ENCODE measurements around the gene CLCN6. TPM values are rescaled to one million over a fixed set of nuclear protein-coding genes. Genes with fewer than 3 reads are reported as not detected.

The CLCN6 gene
- polyA plus RNA-seq, 1 experiment = 9.0 TPM

GRCh38 chr1:11831945-11832725 is 26.1 kb downstream of the CLCN6 start:
- H3K27me3 ChIP-seq (ENCODE audit: control insufficient read depth, insufficient read depth, low read length) = no peaks in the 10 kb centered on the region
- DNase-seq (ENCODE audit: low read depth, low spot score) = no peak
- H3K27ac ChIP-seq (ENCODE audit: low read depth, low read length) = no peak overlapping the region
- no peaks in the 10 kb centered on the region for H3K9me3 ChIP-seq (ENCODE audit: control insufficient read depth, insufficient read depth, low read length)
- ChIA-PET POLR2A (interaction anchor here (1.5 kb wide), 1 partner anchor 76 kb away, joined by 5 read pairs; no protein-coding TSS in a partner anchor), CTCF (interaction anchor here (1.2 kb wide), 1 partner anchor 47 kb away, joined by 4 read pairs; no protein-coding TSS in a partner anchor)
- no peak overlapping the region for H3K4me3 ChIP-seq (ENCODE audit: low read depth, low read length)
- TF ChIP-seq CTCF (IDR thresholded peaks at IDR 0.05; ENCODE audit: low read depth, low read length) = no peak

GRCh38 chr1:11833497-11833896 is 27.5 kb downstream of the CLCN6 start:
- Histone ChIP-seq H3K9me3 (ENCODE audit: control insufficient read depth, insufficient read depth, low read length) (no peaks in the 10 kb centered on the region; the same call in 1 of the 2 replicates), H3K27me3 (ENCODE audit: control insufficient read depth, insufficient read depth, low read length) (no peaks in the 10 kb centered on the region), H3K4me3 (ENCODE audit: low read depth, low read length) (no peak overlapping the region), H3K27ac (ENCODE audit: low read depth, low read length) (no peak overlapping the region)
- TF ChIP-seq CTCF (IDR thresholded peaks at IDR 0.05; ENCODE audit: low read depth, low read length) = no peak
- no peak for DNase-seq (ENCODE audit: low read depth, low spot score)
- ChIA-PET POLR2A (no interaction called here), CTCF (interaction anchor here (1.0 kb wide), 1 partner anchor 61 kb away, joined by 3 read pairs; no protein-coding TSS in a partner anchor)

GRCh38 chr1:11833900-11834299 is 27.9 kb downstream of the CLCN6 start:
- no peaks in the 10 kb centered on the region; the same call in 1 of the 2 replicates for H3K9me3 ChIP-seq (ENCODE audit: control insufficient read depth, insufficient read depth, low read length)
- no peak overlapping the region for H3K27ac ChIP-seq (ENCODE audit: low read depth, low read length)
- no peaks in the 10 kb centered on the region for H3K27me3 ChIP-seq (ENCODE audit: control insufficient read depth, insufficient read depth, low read length)
- CTCF ChIA-PET = interaction anchor here (1.0 kb wide), 1 partner anchor 60 kb away, joined by 3 read pairs; no protein-coding TSS in a partner anchor
- no peak for TF ChIP-seq CTCF (IDR thresholded peaks at IDR 0.05; ENCODE audit: low read depth, low read length)
- no peak for DNase-seq (ENCODE audit: low read depth, low spot score)
- H3K4me3 ChIP-seq (ENCODE audit: low read depth, low read length) = no peak overlapping the region
- POLR2A ChIA-PET = no interaction called here

GRCh38 chr1:11835441-11836225 is 29.6 kb downstream of the CLCN6 start:
- POLR2A ChIA-PET = interaction anchor here (1.4 kb wide), 1 partner anchor 72 kb away, joined by 3 read pairs; no protein-coding TSS in a partner anchor
- CTCF ChIA-PET = interaction anchor here (1.1 to 1.5 kb wide), 2 partner anchors 12 to 72 kb away, joined by 3 to 5 read pairs; no protein-coding TSS in a partner anchor
- TF ChIP-seq CTCF (IDR thresholded peaks at IDR 0.05; ENCODE audit: low read depth, low read length) = no peak
- no peaks in the 10 kb centered on the region; the same call in 1 of the 2 replicates for H3K9me3 ChIP-seq (ENCODE audit: control insufficient read depth, insufficient read depth, low read length)
- no peak overlapping the region for H3K27ac ChIP-seq (ENCODE audit: low read depth, low read length)
- no peaks in the 10 kb centered on the region for H3K27me3 ChIP-seq (ENCODE audit: control insufficient read depth, insufficient read depth, low read length)
- DNase-seq (ENCODE audit: low read depth, low spot score) = no peak
- no peak overlapping the region for H3K4me3 ChIP-seq (ENCODE audit: low read depth, low read length)
